ENCODE data around the gene ACOT8.

The ACOT8 gene

DNA sequence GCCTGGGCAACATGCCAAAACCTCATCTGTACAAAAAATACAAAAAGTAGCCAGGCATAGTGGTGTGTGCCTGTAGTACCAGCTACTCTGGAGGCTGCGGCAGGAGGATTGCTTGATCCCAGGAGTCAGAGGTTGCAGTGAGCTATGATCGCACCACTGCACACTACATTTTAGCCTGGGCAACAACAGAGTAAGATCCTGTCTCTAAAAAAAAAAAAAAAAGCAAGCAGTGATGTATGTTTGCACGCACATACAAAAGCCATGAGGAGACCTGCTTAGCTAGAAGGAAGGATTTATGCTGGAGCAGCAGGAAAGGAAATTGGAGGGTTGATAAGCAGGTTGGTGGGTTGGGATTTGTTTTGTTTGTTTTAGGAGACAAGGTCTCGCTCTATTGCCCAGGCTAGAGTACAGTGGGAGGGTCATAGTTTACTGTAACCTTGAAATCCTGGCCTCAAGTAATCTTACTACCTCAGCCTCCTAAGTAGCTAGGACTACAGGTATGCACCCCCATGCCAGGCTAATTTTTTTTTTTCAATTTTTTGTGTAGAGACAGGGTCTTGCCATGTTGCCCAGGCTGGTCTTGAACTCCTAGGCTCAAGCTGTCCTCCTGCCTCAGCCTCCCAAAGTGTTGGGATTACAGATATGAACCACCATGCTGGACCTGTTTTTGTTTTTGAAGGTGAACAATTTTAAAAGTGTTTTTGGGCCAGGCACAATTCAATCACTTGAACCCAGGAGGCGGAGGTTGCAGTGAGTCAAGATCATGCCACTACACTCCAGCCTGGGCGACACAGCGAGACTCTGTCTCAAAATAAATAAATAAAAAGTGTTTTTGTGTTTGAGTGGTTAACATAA lies 4.3 kb upstream of the ACOT8 start:
- TF ChIP-seq ARNTL (CRISPR knock-in tag; IDR thresholded peaks at IDR 0.05; ENCODE audit: borderline replicate concordance, low read depth) (no peak), ESRRG (CRISPR knock-in tag; IDR thresholded peaks at IDR 0.05) (no peak), ZFP3 (CRISPR knock-in tag; IDR thresholded peaks at IDR 0.05) (no peak), ZC3H10 (CRISPR knock-in tag; IDR thresholded peaks at IDR 0.05) (no peak), ZNF565 (CRISPR knock-in tag; conservative IDR thresholded peaks at IDR 0.05; ENCODE audit: low read depth) (no peak), TOX (CRISPR knock-in tag; IDR thresholded peaks at IDR 0.05; ENCODE audit: borderline replicate concordance) (no peak), GLIS3 (CRISPR knock-in tag; IDR thresholded peaks at IDR 0.05) (no peak), ISL1 (CRISPR knock-in tag; IDR thresholded peaks at IDR 0.05) (no peak), RARB (CRISPR knock-in tag; IDR thresholded peaks at IDR 0.05) (no peak), ZFP30 (CRISPR knock-in tag; IDR thresholded peaks at IDR 0.05) (no peak), TSHZ2 (CRISPR knock-in tag; IDR thresholded peaks at IDR 0.05) (no peak), CSRNP3 (CRISPR knock-in tag; IDR thresholded peaks at IDR 0.05) (no peak), OSR1 (CRISPR knock-in tag; IDR thresholded peaks at IDR 0.05) (no peak), ZNF8 (CRISPR knock-in tag; IDR thresholded peaks at IDR 0.05) (no peak), PATZ1 (CRISPR knock-in tag; IDR thresholded peaks at IDR 0.05; ENCODE audit: borderline replicate concordance) (no peak), ZNF70 (CRISPR knock-in tag; IDR thresholded peaks at IDR 0.05) (no peak)
- TF ChIP-seq, protein P1, sequence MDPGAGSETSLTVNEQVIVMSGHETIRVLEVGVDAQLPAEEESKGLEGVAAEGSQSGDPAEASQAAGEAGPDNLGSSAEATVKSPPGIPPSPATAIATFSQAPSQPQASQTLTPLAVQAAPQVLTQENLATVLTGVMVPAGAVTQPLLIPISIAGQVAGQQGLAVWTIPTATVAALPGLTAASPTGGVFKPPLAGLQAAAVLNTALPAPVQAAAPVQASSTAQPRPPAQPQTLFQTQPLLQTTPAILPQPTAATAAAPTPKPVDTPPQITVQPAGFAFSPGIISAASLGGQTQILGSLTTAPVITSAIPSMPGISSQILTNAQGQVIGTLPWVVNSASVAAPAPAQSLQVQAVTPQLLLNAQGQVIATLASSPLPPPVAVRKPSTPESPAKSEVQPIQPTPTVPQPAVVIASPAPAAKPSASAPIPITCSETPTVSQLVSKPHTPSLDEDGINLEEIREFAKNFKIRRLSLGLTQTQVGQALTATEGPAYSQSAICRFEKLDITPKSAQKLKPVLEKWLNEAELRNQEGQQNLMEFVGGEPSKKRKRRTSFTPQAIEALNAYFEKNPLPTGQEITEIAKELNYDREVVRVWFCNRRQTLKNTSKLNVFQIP (CRISPR knock-in tag; IDR thresholded peaks at IDR 0.05; ENCODE audit: borderline replicate concordance, low read depth), result no peak
- no peak for ATAC-seq

GRCh38 chr20:45860560-45861220 lies 3.5 kb upstream of the ACOT8 start:
- no peak for TF ChIP-seq TSHZ2 (CRISPR knock-in tag; IDR thresholded peaks at IDR 0.05)
- TF ChIP-seq GLIS3 (CRISPR knock-in tag; IDR thresholded peaks at IDR 0.05), result no peak
- no peak for TF ChIP-seq ZNF565 (CRISPR knock-in tag; conservative IDR thresholded peaks at IDR 0.05; ENCODE audit: low read depth)
- no peak for TF ChIP-seq ZNF8 (CRISPR knock-in tag; IDR thresholded peaks at IDR 0.05)
- TF ChIP-seq ZFP3 (CRISPR knock-in tag; IDR thresholded peaks at IDR 0.05), result no peak
- no peak for TF ChIP-seq ZFP30 (CRISPR knock-in tag; IDR thresholded peaks at IDR 0.05)
- ATAC-seq, result no peak

All from SK-N-SH treated with all-trans-retinoic acid at 6 μM for 48 hours (cell line).